Bronchial epithelial cell (primary cell): Measurements from ENCODE around the gene SRC. TPM values are rescaled to one million over a fixed set of nuclear protein-coding genes. Genes with fewer than 3 reads are reported as not detected.

Source experiments
- DNase-seq: peaks from one replicate; pipeline ENCODE4 v3.0.0-alpha.2; 2010; ENCODE audit warnings: low read depth
- FAIRE-seq: peaks from 2 replicates; lab custom pipeline; 2011; peaks lifted over from hg19 to GRCh38; lab: Jason Lieb, UNC
- H3K27me3 ChIP-seq: 2 replicates; pipeline ENCODE4 v1.5.1; 2011; ENCODE audit warnings: low read length; ENCODE audit not compliant: control insufficient read depth, insufficient read depth
- H3K36me3 ChIP-seq: 2 replicates; pipeline ENCODE4 v1.5.1; 2011; ENCODE audit warnings: low read length; ENCODE audit not compliant: control insufficient read depth, insufficient read depth
- H3K4me3 ChIP-seq: 2 replicates; pipeline ENCODE4 v1.5.1; 2011; ENCODE audit warnings: mild to moderate bottlenecking, low read depth, low read length, control low read depth
- CTCF ChIP-seq: IDR thresholded peaks from 2 replicates; pipeline ENCODE4 v1.5.1; 2011; ENCODE audit warnings: mild to moderate bottlenecking, moderate library complexity, low read length, control low read depth, inconsistent platforms; ENCODE audit not compliant: insufficient read depth, severe bottlenecking
- total RNA-seq: library from RNA; depleted of rRNA; stranded (reverse); fragments of >200 nt; gene quantifications from 2 replicates; pipeline ENCODE4 v1.2.1, GENCODE V29; 2014

SRC gene
- total RNA-seq, 1 donor from 2014 or later: 16.6 TPM

GRCh38 chr20:37431786-37432185 lies 85.8 kb downstream of the SRC start:
- FAIRE-seq (no peak), DNase-seq (no peak)
- H3K36me3 ChIP-seq: no peaks in the 10 kb centered on the region
- peaks cover 15% of the 10 kb centered on the region for H3K27me3 ChIP-seq
- no peak for TF ChIP-seq CTCF
- no peak overlapping the region for H3K4me3 ChIP-seq

DNA sequence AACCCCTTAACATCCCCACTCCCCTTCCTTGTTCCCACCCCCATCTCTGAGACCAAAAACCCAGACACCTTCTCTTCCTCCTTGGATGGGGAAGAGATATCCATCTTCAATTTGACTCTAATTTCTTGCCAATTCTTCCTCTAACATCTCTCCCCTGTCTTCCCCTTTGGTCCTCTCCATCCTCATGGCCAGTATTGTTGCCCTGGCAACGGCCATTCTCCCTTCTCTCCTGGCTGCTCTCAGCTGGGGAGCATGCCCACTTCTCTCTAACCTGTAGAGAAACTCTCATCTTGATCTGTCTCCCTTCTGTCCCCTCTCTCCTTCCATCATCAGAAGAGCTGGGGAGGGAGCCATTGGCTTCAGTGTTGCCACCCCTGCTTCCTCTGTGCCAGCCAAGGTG lies 86.7 kb downstream of the SRC start:
- no peak for DNase-seq
- Histone ChIP-seq H3K27me3 (peaks cover 15% of the 10 kb centered on the region), H3K36me3 (no peaks in the 10 kb centered on the region), H3K4me3 (no peak overlapping the region)
- FAIRE-seq: no peak
- TF ChIP-seq CTCF: no peak

DNA sequence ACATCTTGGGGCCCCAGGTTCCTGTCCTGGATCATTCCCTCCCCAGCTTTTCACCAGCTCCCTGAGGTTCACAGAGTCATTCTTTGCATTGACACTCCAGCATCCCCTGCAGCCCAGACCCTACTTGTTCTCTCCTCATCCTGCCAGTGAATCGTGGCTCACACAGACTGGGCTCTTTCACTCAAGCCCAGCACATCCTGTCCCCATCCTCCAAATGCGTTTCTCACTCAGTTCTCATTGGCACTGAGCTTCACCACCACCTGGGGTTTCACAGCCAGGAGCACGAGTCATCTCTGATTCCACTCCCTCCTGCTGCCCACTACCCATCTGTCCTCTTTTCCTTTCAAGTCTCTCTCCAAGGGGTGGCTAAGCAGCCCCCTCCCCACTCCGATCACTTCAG lies 89.7 kb downstream of the SRC start:
- Histone ChIP-seq H3K4me3 (no peak overlapping the region), H3K27me3 (peaks cover 16% of the 10 kb centered on the region), H3K36me3 (no peaks in the 10 kb centered on the region)
- no peak for TF ChIP-seq CTCF
- FAIRE-seq: no peak
- DNase-seq: no peak

GRCh38 chr20:37436527-37437186 lies 90.7 kb downstream of the SRC start:
- H3K27me3 ChIP-seq: peaks cover 16% of the 10 kb centered on the region
- no peaks in the 10 kb centered on the region for H3K36me3 ChIP-seq
- no peak overlapping the region for H3K4me3 ChIP-seq
- TF ChIP-seq CTCF: no peak
- DNase-seq: no peak
- FAIRE-seq: no peak

- Histone ChIP-seq H3K4me3 (no peak overlapping the region), H3K36me3 (no peaks in the 10 kb centered on the region), H3K27me3 (peaks cover 15% of the 10 kb centered on the region)
- FAIRE-seq: no peak
- DNase-seq: no peak
- no peak for TF ChIP-seq CTCF
These were observed 91.7 kb downstream of the SRC start for GRCh38 chr20:37437676-37438075.
